Panc1 (cell line): ENCODE data around the gene SH2D5. TPM values are rescaled to one million over a fixed set of nuclear protein-coding genes. Genes with fewer than 3 reads are reported as not detected.

Experiments
- ATAC-seq: fragments of 200-7000 bp; cut with Tn5 transposase; 2 replicates; pipeline ENCODE4 v1.9.1; 2020; ENCODE audit warnings: mild to moderate bottlenecking, moderate library complexity
- BruUV-seq: library from RNA; stranded (reverse); fragments of 400-500 nt; replicated peaks from 2 replicates; lab custom pipeline; 2021; lab: Mats Ljungman, UMichigan
- CTCF ChIA-PET: fragments of 300-600 bp; sonication (Branson Sonifier 250); formaldehyde crosslinking; loops from one replicate; lab custom pipeline; 2022; ENCODE audit warnings: antibody characterized with exemption; lab: Charles Lee
- POLR2A ChIA-PET: fragments of 300-600 bp; sonication (Branson Sonifier 250); formaldehyde crosslinking; loops from one replicate; lab custom pipeline; 2022; ENCODE audit warnings: antibody characterized with exemption; lab: Charles Lee
- DNase-seq: peaks from one replicate; pipeline ENCODE4 v3.0.0-alpha.2; 2010; ENCODE audit warnings: low read depth, low spot score
- H3K27ac ChIP-seq: 2 replicates; pipeline ENCODE4 v1.5.1; 2011; ENCODE audit warnings: mild to moderate bottlenecking, low read length, inconsistent platforms
- H3K27me3 ChIP-seq: fragments of 200-500 bp; sonication (Bioruptor generic); 2 replicates; pipeline ENCODE4 v1.6.0; 2014; ENCODE audit warnings: low read length, inconsistent platforms; ENCODE audit not compliant: control insufficient read depth, insufficient read depth
- H3K36me3 ChIP-seq: fragments of 200-500 bp; sonication (Bioruptor generic); 2 replicates; pipeline ENCODE4 v1.5.1; 2014; ENCODE audit warnings: inconsistent platforms, mild to moderate bottlenecking, low read length, moderate library complexity; ENCODE audit not compliant: control insufficient read depth, insufficient read depth
- H3K4me1 ChIP-seq: 2 replicates; pipeline ENCODE4 v1.5.1; 2011; ENCODE audit warnings: inconsistent platforms, mild to moderate bottlenecking, low read length, moderate library complexity; ENCODE audit not compliant: control insufficient read depth, insufficient read depth
- H3K4me3 ChIP-seq, 2 experiments: 2 replicates each; pipeline ENCODE4 v1.5.1; 2011 to 2012; ENCODE audit warnings: low read depth in 2 of 2, low read length in 2 of 2, mild to moderate bottlenecking in 2 of 2, inconsistent platforms in 1 of 2, moderate library complexity in 1 of 2
- H3K9me3 ChIP-seq: fragments of 200-500 bp; sonication (Bioruptor generic); 2 replicates; pipeline ENCODE4 v1.5.1; 2014; ENCODE audit warnings: low read depth, mild to moderate bottlenecking, inconsistent platforms, low read length, moderate library complexity; ENCODE audit not compliant: control insufficient read depth, insufficient read depth
- POLR2AphosphoS5 ChIP-seq: IDR thresholded peaks from 2 replicates; pipeline ENCODE4 v1.6.1; 2012; ENCODE audit warnings: mild to moderate bottlenecking, low read depth, low read length, moderate library complexity
- REST ChIP-seq, 2 experiments: IDR thresholded peaks; 2 replicates each; pipeline ENCODE4 v1.6.1; 2011 to 2012; ENCODE audit warnings: low read depth in 2 of 2, control low read depth in 1 of 2, low read length in 1 of 2, mild to moderate bottlenecking in 1 of 2, moderate library complexity in 1 of 2; ENCODE audit not compliant: insufficient read depth in 1 of 2
- SIN3A ChIP-seq: IDR thresholded peaks from 2 replicates; pipeline ENCODE4 v1.6.1; 2012; ENCODE audit warnings: low read depth, mild to moderate bottlenecking, low read length, moderate library complexity, borderline replicate concordance; ENCODE audit not compliant: insufficient read depth
- TCF7L2 ChIP-seq: IDR thresholded peaks from 2 replicates; pipeline ENCODE4 v1.6.1; 2011; ENCODE audit warnings: mild to moderate bottlenecking, low read depth, low read length, inconsistent platforms
- in situ Hi-C: cut with HindIII; loops from 2 replicates; pipeline ENCODE4 v1.10.0; 2016; ENCODE audit warnings: low sequenced_read_pairs, low pct_unique_long_range_greater_than_20kb
- intact Hi-C: fragments of 100-400 bp; cut with micrococcal nuclease; formaldehyde crosslinking; loops from one replicate; pipeline ENCODE4 v1.10.0; 2022; ENCODE audit not compliant: unreplicated experiment
- total RNA-seq: library from RNA; stranded (reverse); gene quantifications from one replicate; pipeline ENCODE4 v1.2.1, GENCODE V29; 2021; ENCODE audit not compliant: unreplicated experiment
- TF ChIP-seq, protein P1 (sequence below): fragments of 450-650 bp; IDR thresholded peaks from 2 replicates; pipeline ENCODE4 v1.5.1; 2017; ENCODE audit warnings: mild to moderate bottlenecking

The SH2D5 gene
- total RNA-seq, 1 experiment from 2014 or later: 23.3 TPM

DNA sequence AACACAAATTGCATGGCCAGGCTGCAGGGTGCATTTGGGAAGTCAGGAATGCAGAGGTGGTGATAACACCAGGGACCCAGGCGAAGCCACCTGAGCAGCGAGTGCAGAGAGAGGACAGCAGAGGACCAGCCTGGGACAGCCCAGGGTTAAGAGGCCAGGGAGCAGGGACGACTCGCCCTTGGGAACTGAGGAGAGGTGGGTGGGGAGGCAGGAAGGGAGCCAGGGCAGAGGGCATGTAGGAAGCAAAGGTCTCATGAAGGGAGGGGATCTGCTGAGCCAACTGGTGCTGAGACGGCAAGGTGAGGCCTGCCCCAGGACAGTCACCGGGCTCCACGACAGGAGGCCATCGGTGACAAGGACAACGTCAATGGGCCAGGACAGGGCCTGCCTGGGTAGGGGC is 31.1 kb downstream of the SH2D5 start:
- DNase-seq: no peak
- intact Hi-C loops: no loop called here
- ChIA-PET CTCF (no interaction called here), POLR2A (no interaction called here)
- Histone ChIP-seq H3K4me3 (no peak overlapping the region), H3K36me3 (no peaks in the 10 kb centered on the region), H3K4me1 (peaks cover 5% of the 10 kb centered on the region), H3K27me3 (no peaks in the 10 kb centered on the region), H3K27ac (no peak overlapping the region), H3K9me3 (no peaks in the 10 kb centered on the region)
- TF ChIP-seq TCF7L2: no peak
- TF ChIP-seq SIN3A: no peak
- TF ChIP-seq REST (IDR thresholded peaks at IDR 0.05; ENCODE audit: insufficient read depth in 1 of 2, low read depth in 2 of 2, low read length in 1 of 2): no peak
- TF ChIP-seq POLR2AphosphoS5: no peak
- TF ChIP-seq, protein P1, sequence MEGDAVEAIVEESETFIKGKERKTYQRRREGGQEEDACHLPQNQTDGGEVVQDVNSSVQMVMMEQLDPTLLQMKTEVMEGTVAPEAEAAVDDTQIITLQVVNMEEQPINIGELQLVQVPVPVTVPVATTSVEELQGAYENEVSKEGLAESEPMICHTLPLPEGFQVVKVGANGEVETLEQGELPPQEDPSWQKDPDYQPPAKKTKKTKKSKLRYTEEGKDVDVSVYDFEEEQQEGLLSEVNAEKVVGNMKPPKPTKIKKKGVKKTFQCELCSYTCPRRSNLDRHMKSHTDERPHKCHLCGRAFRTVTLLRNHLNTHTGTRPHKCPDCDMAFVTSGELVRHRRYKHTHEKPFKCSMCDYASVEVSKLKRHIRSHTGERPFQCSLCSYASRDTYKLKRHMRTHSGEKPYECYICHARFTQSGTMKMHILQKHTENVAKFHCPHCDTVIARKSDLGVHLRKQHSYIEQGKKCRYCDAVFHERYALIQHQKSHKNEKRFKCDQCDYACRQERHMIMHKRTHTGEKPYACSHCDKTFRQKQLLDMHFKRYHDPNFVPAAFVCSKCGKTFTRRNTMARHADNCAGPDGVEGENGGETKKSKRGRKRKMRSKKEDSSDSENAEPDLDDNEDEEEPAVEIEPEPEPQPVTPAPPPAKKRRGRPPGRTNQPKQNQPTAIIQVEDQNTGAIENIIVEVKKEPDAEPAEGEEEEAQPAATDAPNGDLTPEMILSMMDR: no peak
- no peak for ATAC-seq
- in situ Hi-C loops: no loop called here
- BruUV-seq: no TSS peak

GRCh38 chr1:20700636-20701215 is 31.8 kb downstream of the SH2D5 start:
- Histone ChIP-seq H3K27me3 (no peaks in the 10 kb centered on the region), H3K36me3 (no peaks in the 10 kb centered on the region), H3K4me1 (peaks cover 5% of the 10 kb centered on the region), H3K9me3 (no peaks in the 10 kb centered on the region), H3K27ac (no peak overlapping the region), H3K4me3 (no peak overlapping the region)
- ATAC-seq (no peak), DNase-seq (no peak)
- ChIA-PET CTCF (no interaction called here), POLR2A (no interaction called here)
- TF ChIP-seq REST (IDR thresholded peaks at IDR 0.05; ENCODE audit: insufficient read depth in 1 of 2, low read depth in 2 of 2, low read length in 1 of 2): no peak
- no peak for TF ChIP-seq TCF7L2
- no peak for TF ChIP-seq SIN3A
- TF ChIP-seq POLR2AphosphoS5: no peak
- TF ChIP-seq, protein P1: no peak
- intact Hi-C loops: no loop called here
- BruUV-seq: no TSS peak
- in situ Hi-C loops: no loop called here
